GM12864 (cell line): ENCODE measurements around the gene EP300.
"Not testable (repeated sequence)": the region's sequence is repeated elsewhere in the genome, so short reads cannot be mapped to it uniquely, and the experiment has no call there.

Experiments
- DNase-seq: peaks from one replicate; pipeline ENCODE4 v3.0.0-alpha.2; 2011; ENCODE audit warnings: low read depth
- H3K4me3 ChIP-seq: 2 replicates; pipeline ENCODE4 v1.5.1; 2011; ENCODE audit warnings: mild to moderate bottlenecking, low read depth, low read length, control low read depth
- CTCF ChIP-seq: IDR thresholded peaks from 2 replicates; pipeline ENCODE4 v1.5.1; 2011; ENCODE audit warnings: low read depth, mild to moderate bottlenecking, moderate library complexity, low read length, control low read depth, inconsistent platforms; ENCODE audit errors: missing control alignments

Gene EP300

GRCh38 chr22:41052661-41053490, 39.5 kb upstream of the EP300 start:
- DNase-seq: no peak
- no peak for TF ChIP-seq CTCF
- no peak overlapping the region for H3K4me3 ChIP-seq

GRCh38 chr22:41057076-41057475, 35.3 kb upstream of the EP300 start:
- DNase-seq: no peak
- no peak overlapping the region for H3K4me3 ChIP-seq
- TF ChIP-seq CTCF: no peak

GRCh38 chr22:41062146-41062545, 30.2 kb upstream of the EP300 start:
- no peak overlapping the region for H3K4me3 ChIP-seq
- DNase-seq: no peak
- no peak for TF ChIP-seq CTCF

- not testable (repeated sequence) for H3K4me3 ChIP-seq, DNase-seq
These were observed 28.1 kb upstream of the EP300 start for GRCh38 chr22:41064326-41064725.

- not testable (repeated sequence) for DNase-seq, H3K4me3 ChIP-seq
These were observed 26.1 kb upstream of the EP300 start for GRCh38 chr22:41066341-41066740.

- DNase-seq, H3K4me3 ChIP-seq: not testable (repeated sequence)
These were observed 24.4 kb upstream of the EP300 start for GRCh38 chr22:41067968-41068367.

- no peak for TF ChIP-seq CTCF
- no peak overlapping the region for H3K4me3 ChIP-seq
- DNase-seq: no peak
These were observed 21.6 kb upstream of the EP300 start for GRCh38 chr22:41070665-41071331.

GRCh38 chr22:41074061-41074460, 18.3 kb upstream of the EP300 start:
- no peak overlapping the region for H3K4me3 ChIP-seq
- TF ChIP-seq CTCF: no peak
- no peak for DNase-seq
